ENCODE data around the gene CCDC158. TPM values are rescaled to one million over a fixed set of nuclear protein-coding genes. Genes with fewer than 3 reads are reported as not detected.

The CCDC158 gene
- total RNA-seq, 4 donors from 2014 or later = 0.32 to 0.75 (median 0.48) TPM; not detected in 1

DNA sequence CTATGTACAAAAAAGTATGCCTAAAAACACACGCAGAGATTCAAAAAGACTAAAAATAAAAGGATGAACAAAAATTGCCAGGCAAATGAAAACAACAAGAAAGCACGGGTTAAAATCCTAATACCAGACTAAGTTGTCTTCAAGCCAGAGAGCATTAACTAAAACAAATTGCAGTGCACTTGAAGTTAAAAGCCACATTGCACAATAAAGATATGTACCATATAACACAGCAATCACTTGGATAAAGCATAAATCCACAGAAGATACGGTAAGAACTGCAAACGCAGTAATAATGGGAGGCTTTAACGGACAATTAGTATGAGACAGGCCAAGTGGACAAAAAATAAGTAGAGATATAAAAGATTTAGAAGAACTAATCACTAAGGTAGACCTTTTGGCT, 14.9 kb downstream of the CCDC158 start:
- TF ChIP-seq, protein P1, sequence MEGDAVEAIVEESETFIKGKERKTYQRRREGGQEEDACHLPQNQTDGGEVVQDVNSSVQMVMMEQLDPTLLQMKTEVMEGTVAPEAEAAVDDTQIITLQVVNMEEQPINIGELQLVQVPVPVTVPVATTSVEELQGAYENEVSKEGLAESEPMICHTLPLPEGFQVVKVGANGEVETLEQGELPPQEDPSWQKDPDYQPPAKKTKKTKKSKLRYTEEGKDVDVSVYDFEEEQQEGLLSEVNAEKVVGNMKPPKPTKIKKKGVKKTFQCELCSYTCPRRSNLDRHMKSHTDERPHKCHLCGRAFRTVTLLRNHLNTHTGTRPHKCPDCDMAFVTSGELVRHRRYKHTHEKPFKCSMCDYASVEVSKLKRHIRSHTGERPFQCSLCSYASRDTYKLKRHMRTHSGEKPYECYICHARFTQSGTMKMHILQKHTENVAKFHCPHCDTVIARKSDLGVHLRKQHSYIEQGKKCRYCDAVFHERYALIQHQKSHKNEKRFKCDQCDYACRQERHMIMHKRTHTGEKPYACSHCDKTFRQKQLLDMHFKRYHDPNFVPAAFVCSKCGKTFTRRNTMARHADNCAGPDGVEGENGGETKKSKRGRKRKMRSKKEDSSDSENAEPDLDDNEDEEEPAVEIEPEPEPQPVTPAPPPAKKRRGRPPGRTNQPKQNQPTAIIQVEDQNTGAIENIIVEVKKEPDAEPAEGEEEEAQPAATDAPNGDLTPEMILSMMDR (IDR thresholded peaks at IDR 0.05) = no peak
- DNase-seq (ENCODE audit: low spot score) (no peak), ATAC-seq (ENCODE audit: low FRiP score) (no peak)

DNA sequence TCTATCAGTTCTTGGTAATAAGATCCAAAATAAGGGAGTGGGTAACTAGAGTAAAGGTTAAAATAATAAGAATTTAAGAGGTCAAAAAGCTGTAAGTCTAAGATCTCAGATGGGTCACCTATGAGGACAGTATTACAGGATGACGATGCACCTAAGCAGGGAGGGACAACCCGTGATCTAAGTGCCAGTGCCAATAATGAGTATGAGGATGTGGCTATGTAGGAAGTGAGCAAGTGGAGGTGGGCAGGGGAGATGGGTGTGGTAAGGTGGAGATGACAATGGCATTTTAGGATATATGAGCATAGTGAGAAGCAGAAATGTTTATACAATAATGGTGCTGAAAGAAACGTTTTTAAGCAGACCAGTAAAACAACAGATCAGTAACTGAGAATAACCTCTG, 19.3 kb downstream of the CCDC158 start:
- DNase-seq (ENCODE audit: low spot score) (no peak), ATAC-seq (ENCODE audit: low FRiP score) (no peak)
- TF ChIP-seq, protein P1 (IDR thresholded peaks at IDR 0.05) = no peak

DNA sequence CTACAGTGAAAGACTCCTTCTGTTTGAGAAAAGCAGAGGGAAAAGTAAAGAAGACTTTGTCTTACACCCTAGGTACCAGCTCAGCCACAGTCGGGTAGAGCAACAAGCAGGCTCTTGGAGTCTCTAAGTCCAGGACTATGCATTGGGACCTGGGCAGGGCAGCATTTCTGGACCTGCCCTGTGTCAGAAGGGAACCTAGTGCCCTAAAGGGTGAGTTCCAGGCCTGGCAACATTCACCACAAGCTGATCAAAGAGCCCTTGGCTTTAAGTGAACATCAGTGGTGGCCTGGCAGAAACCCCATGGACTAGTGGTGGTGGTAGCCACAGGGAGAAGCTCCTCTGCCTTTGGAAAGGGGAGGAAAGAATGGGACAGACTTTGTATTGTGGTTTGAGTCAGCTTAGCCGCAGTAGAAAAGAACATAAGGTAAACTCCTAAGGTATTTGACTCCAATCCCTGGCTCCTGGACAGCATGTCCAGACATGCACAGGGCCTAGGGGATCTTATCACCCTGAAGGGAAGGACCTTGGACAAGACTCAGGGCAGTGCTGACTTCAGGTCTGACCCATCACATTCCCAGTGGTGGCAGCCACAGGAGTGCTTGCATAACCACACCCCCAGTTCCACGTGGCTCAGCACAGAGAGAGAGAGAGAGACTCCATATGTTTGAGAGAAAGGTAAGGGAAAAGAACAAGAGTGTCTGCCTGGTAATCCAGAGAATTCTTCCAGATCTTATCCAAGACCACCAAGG, 32.6 kb downstream of the CCDC158 start:
- ATAC-seq (ENCODE audit: low FRiP score) = no peak
- TF ChIP-seq, protein P1 (IDR thresholded peaks at IDR 0.05) = no peak
- no peak for DNase-seq (ENCODE audit: low spot score)

- no peak for DNase-seq (ENCODE audit: low spot score)
- ATAC-seq (ENCODE audit: low FRiP score) = no peak
- TF ChIP-seq, protein P1 (IDR thresholded peaks at IDR 0.05) = no peak
Measured at GRCh38 chr4:76386566-76387305, 34.2 kb downstream of the CCDC158 start.

- ATAC-seq (ENCODE audit: low FRiP score) (no peak), DNase-seq (ENCODE audit: low spot score) (no peak)
- TF ChIP-seq, protein P1 (IDR thresholded peaks at IDR 0.05) = no peak
Measured at GRCh38 chr4:76385974-76386373, 35.0 kb downstream of the CCDC158 start.

DNA sequence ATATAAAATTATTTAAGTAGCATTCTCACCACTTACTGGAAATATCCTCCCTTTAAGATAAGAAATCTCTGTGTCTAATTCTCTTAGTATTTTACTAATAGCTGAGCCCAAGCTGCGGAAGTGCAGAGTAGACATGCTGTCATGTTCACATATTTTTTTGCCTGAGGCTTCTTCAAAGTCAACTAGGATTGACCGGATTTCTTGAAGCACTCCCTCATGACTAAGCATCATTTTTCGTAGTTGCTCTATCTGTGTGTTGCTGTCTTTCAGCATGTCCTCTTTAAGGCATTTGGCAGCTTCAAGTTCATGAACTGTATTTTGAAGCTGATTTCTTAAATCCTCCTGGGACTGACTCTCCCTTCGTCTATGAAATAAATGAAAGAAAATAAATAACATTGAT, 36.9 kb downstream of the CCDC158 start:
- DNase-seq (ENCODE audit: low spot score) = no peak
- no peak for ATAC-seq (ENCODE audit: low FRiP score)
- TF ChIP-seq, protein P1 (IDR thresholded peaks at IDR 0.05) = no peak
